K562 (cell line): ENCODE results near the gene ARHGEF3. TPM values are rescaled to one million over a fixed set of nuclear protein-coding genes. Genes with fewer than 3 reads are reported as not detected.

Source experiments
- polyA plus RNA-seq, 8 experiments: library from polyadenylated mRNA; depleted of rRNA in 4 of 8; stranded (reverse) in 5 of 8; unstranded in 3 of 8; fragments of >200 nt; fragmentation: Nextera tagmentation in 2 of 8; fragmentation: Illumina TruSeq in 1 of 8; extraction: Ambion mirVana in 2 of 8; extraction: Trizol in 1 of 8; gene quantifications; 2 replicates each; pipeline versions ENCODE4 v1.2.1 to v1.2.3, GENCODE V29; 2011 to 2014; ENCODE audit warnings: inconsistent platforms in 1 of 8, missing spikeins in 1 of 8
- total RNA-seq, 7 experiments: library from RNA; depleted of rRNA in 6 of 7; stranded (reverse); fragments of >200 nt in 6 of 7; fragmentation: Illumina TruSeq in 2 of 7; extraction: Trizol in 2 of 7; gene quantifications; 2 replicates each; pipeline versions ENCODE4 v1.2.1 to v1.2.3, GENCODE V29; 2011 to 2021; ENCODE audit warnings: low replicate concordance in 1 of 7
- TF ChIP-seq, protein P1 (sequence below): fragments of 200-600 bp; sonication (generic); IDR thresholded peaks from one replicate; pipeline ENCODE4 v1.6.1; 2012; ENCODE audit warnings: mild to moderate bottlenecking, low read depth, low read length, inconsistent platforms

Gene ARHGEF3
- total and polyA plus RNA-seq, 9 of the 15 experiments (the other 6 are each of a cell fraction or from before 2014, with no cell fraction given), result 0.77 to 2.7 (median 1.4) TPM

DNA sequence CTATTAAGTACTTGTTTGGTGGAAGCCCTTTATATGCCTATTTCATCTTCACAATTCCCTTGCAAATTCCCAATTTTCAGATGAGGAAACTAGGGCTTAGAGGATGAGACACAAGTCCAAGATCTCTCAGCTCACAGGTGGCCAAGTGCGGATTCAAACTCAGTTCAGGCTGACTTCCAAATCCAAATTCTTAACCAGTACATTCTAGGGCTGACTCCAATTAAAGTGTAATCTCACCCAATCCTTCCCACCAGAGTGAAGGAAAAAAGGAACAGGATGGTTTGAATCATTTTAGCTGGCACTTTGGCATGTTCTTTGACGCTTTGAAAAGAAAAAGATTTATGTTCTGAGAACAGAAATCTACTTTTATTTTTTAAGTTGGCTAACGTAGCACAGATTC, 12.7 kb downstream of the ARHGEF3 start (continued):
- TF ChIP-seq, protein P1, sequence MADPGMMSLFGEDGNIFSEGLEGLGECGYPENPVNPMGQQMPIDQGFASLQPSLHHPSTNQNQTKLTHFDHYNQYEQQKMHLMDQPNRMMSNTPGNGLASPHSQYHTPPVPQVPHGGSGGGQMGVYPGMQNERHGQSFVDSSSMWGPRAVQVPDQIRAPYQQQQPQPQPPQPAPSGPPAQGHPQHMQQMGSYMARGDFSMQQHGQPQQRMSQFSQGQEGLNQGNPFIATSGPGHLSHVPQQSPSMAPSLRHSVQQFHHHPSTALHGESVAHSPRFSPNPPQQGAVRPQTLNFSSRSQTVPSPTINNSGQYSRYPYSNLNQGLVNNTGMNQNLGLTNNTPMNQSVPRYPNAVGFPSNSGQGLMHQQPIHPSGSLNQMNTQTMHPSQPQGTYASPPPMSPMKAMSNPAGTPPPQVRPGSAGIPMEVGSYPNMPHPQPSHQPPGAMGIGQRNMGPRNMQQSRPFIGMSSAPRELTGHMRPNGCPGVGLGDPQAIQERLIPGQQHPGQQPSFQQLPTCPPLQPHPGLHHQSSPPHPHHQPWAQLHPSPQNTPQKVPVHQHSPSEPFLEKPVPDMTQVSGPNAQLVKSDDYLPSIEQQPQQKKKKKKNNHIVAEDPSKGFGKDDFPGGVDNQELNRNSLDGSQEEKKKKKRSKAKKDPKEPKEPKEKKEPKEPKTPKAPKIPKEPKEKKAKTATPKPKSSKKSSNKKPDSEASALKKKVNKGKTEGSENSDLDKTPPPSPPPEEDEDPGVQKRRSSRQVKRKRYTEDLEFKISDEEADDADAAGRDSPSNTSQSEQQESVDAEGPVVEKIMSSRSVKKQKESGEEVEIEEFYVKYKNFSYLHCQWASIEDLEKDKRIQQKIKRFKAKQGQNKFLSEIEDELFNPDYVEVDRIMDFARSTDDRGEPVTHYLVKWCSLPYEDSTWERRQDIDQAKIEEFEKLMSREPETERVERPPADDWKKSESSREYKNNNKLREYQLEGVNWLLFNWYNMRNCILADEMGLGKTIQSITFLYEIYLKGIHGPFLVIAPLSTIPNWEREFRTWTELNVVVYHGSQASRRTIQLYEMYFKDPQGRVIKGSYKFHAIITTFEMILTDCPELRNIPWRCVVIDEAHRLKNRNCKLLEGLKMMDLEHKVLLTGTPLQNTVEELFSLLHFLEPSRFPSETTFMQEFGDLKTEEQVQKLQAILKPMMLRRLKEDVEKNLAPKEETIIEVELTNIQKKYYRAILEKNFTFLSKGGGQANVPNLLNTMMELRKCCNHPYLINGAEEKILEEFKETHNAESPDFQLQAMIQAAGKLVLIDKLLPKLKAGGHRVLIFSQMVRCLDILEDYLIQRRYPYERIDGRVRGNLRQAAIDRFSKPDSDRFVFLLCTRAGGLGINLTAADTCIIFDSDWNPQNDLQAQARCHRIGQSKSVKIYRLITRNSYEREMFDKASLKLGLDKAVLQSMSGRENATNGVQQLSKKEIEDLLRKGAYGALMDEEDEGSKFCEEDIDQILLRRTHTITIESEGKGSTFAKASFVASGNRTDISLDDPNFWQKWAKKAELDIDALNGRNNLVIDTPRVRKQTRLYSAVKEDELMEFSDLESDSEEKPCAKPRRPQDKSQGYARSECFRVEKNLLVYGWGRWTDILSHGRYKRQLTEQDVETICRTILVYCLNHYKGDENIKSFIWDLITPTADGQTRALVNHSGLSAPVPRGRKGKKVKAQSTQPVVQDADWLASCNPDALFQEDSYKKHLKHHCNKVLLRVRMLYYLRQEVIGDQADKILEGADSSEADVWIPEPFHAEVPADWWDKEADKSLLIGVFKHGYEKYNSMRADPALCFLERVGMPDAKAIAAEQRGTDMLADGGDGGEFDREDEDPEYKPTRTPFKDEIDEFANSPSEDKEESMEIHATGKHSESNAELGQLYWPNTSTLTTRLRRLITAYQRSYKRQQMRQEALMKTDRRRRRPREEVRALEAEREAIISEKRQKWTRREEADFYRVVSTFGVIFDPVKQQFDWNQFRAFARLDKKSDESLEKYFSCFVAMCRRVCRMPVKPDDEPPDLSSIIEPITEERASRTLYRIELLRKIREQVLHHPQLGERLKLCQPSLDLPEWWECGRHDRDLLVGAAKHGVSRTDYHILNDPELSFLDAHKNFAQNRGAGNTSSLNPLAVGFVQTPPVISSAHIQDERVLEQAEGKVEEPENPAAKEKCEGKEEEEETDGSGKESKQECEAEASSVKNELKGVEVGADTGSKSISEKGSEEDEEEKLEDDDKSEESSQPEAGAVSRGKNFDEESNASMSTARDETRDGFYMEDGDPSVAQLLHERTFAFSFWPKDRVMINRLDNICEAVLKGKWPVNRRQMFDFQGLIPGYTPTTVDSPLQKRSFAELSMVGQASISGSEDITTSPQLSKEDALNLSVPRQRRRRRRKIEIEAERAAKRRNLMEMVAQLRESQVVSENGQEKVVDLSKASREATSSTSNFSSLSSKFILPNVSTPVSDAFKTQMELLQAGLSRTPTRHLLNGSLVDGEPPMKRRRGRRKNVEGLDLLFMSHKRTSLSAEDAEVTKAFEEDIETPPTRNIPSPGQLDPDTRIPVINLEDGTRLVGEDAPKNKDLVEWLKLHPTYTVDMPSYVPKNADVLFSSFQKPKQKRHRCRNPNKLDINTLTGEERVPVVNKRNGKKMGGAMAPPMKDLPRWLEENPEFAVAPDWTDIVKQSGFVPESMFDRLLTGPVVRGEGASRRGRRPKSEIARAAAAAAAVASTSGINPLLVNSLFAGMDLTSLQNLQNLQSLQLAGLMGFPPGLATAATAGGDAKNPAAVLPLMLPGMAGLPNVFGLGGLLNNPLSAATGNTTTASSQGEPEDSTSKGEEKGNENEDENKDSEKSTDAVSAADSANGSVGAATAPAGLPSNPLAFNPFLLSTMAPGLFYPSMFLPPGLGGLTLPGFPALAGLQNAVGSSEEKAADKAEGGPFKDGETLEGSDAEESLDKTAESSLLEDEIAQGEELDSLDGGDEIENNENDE, result no peak
